GM12874 (cell line): ENCODE data around the gene CROCC.

Experiments used
- TF ChIP-seq, protein P1 (sequence below): IDR thresholded peaks from 2 replicates; pipeline ENCODE4 v1.5.1; 2011; ENCODE audit warnings: low read depth, mild to moderate bottlenecking, control low read depth, low read length, moderate library complexity; ENCODE audit not compliant: insufficient read depth

The CROCC gene

DNA sequence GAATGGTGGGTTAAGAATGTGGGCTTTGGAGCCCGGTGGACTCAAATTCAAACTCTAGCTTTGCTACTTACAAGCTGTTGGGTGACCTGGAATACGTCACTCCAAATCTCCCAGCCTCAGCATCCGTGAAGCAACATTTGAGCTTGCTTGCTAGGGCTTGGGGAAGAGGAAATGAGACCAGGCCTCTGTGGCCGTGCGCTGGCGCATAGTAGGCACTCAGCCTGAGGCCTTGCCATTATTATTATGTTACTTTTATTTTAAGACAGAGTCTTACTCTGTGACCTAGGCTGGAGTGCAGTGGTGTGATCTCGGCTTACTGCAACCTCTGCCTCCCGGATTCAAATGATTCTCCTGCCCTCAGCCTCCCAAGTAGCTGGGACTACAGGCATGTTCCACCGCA is 70.9 kb downstream of the CROCC start:
- TF ChIP-seq, protein P1, sequence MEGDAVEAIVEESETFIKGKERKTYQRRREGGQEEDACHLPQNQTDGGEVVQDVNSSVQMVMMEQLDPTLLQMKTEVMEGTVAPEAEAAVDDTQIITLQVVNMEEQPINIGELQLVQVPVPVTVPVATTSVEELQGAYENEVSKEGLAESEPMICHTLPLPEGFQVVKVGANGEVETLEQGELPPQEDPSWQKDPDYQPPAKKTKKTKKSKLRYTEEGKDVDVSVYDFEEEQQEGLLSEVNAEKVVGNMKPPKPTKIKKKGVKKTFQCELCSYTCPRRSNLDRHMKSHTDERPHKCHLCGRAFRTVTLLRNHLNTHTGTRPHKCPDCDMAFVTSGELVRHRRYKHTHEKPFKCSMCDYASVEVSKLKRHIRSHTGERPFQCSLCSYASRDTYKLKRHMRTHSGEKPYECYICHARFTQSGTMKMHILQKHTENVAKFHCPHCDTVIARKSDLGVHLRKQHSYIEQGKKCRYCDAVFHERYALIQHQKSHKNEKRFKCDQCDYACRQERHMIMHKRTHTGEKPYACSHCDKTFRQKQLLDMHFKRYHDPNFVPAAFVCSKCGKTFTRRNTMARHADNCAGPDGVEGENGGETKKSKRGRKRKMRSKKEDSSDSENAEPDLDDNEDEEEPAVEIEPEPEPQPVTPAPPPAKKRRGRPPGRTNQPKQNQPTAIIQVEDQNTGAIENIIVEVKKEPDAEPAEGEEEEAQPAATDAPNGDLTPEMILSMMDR: no peak

DNA sequence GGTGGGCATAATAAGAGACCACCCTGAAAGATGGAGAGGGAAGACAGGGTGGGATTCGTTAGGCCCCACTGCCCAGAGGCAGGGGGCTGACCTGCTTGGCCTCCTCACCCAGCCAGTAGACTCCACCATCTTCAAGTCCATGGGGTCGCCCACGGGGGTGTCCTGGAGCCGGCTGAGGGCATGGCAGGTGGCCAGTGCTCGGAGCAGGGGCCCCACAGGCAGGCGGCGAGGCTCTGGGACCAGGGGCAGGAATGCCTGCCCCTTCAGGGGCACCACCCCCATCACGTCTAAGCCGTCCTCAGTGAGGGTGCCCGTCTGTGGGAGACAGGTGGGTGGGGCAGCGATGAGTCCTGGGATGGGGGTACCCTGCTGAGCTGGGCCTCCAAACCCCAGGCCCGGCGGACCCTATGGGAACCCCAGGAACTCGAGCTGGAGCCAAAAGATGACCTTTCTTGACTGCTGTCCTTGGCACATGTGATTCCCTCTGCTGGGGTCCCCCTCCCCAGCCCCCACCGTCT is 71.8 kb downstream of the CROCC start:
- TF ChIP-seq, protein P1: no peak

DNA sequence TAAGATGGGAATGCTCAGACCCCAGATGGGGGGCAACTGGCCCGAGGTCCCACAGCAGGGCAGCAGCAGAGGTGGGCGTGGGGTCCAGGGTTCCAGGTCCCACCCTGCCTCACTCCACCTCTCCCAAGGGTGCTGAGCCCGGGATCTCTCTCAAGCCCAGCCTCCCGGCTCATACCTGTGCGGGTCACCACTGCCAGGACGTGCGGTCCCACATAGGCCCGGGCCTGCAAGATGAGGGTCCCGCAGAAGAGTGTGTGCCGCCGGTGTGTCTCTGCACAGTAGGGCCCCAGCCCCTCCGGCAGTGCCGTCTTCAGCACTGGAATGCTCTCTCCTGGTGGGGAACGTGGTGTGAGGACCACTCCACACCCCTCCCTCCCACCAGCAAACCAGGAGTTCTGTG is 75.1 kb downstream of the CROCC start:
- TF ChIP-seq, protein P1: no peak

DNA sequence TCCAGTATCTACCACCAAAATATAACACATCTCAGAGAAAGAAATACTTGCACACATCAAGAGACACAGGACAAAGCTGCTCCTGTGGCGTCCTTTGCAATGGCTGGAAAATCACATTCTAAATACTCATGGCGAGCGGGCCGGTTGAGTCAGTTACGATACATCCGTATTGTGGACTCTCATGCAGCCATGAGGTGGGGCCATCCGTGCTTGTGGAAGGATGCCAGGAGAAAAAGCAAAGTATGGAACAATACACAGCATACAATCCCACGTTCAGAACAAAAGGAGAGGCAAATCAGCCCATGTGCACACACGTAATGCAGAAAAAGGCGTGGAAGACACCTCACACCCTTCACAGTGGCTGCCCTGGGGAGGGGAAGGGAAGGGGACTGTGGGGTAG is 76.9 kb downstream of the CROCC start:
- TF ChIP-seq, protein P1: no peak

DNA sequence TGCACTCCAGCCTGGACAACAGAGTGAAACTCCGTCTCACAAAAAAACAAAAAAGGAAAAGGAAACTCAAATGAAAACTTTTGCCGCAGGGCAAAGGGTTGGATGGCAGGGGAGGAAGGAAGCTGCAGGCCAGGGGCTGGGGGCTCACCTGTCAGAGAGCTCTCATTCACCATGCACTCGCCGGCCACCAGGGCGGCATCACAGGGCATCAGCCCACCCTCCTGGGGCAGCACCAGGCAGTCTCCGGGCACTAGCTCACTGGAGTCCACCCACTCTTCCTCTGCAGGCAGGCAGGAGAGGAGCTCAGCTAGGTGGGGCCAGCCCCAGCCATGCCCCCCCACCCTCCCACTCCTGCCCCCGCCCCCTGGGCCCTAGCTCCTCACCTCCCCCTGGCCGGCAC is 78.1 kb downstream of the CROCC start:
- TF ChIP-seq, protein P1: 0 out of 2 replicates have a peak, but pooled peaks have one; percentile 12

DNA sequence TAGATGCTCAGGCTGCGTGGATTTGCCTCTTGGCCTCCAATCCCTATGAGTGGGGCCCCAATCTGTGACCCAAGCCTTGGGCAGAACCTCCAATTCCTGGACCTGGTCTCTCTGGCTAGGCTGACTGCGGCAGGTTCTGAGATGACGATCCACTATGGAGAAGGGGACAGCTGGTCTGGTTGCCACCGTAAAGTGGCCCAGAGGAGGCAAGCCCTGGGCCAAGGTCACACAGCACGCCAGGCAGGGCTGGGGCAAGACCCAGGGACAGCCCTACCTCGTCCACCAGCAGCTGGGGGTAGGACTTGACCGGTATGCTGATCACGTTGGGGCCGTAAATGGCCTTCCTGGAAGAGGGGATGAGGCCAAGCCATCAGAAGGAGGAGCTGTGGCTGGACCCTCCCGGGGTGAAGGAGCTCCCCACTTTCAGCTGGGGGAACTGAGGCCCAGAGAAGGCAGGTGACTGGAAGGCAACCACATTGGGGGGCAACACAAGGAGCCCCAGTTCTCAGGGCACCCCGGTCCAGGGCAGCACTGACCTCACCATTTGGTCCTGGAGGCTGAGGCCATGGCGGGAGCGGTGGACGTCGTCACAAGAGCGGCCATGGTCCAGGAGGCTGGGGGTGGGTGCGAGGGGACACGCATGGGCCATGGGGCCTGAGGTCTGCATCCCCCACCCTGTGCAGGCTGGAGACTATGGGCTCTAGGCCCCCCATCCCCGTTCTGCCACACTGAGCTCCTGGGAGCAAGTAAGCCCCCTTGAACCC is 80.2 kb downstream of the CROCC start:
- TF ChIP-seq, protein P1: no peak

DNA sequence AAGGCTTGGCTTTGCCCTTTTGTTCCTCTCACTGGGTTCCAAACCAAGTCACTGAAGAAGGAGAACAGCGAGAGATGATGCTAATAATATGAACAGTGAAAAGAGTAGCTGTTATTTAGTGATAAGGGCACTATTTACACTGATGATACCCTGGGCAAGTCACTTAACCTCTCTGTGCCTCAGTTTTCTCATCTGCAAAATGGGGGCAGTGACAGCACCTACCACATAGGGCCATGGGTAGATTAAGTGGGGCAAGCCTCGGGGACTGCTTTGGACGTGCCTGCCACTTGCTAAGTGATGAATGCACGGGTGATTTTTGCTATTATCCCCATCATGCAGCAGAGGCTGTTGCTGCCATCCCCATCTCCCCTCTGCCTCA is 80.8 kb downstream of the CROCC start:
- TF ChIP-seq, protein P1: no peak
